GM21367 (cell line): ENCODE results near the gene NKAPD1.
"Not testable (repeated sequence)": the region's sequence is repeated elsewhere in the genome, so short reads cannot be mapped to it uniquely, and the experiment has no call there.

ENCODE experiments used
- ATAC-seq: cut with Tn5 transposase; IDR thresholded peaks from one replicate; pipeline ENCODE4 v1.9.1; 2021; ENCODE audit not compliant: unreplicated experiment

NKAPD1 gene

GRCh38 chr11:112073941-112074811 lies at the start of gene NKAPD1, which contains the start of gene PIH1D2:
Gene NKAPD1 (plus strand): TSS chr11:112074299. CDS start chr11:112075575, 1,276 bp downstream.
Gene PIH1D2 (minus strand): TSS chr11:112074017. CDS start chr11:112073174, 843 bp downstream.
- peak; percentile 78 for ATAC-seq

GRCh38 chr11:112024773-112025678 lies 49.1 kb upstream of the NKAPD1 start, which contains the start of gene DLAT:
Gene DLAT (plus strand): TSS chr11:112025408. CDS start chr11:112025473, 65 bp downstream.
- peak; percentile 69 for ATAC-seq

- peak; percentile 1 for ATAC-seq
Measured at GRCh38 chr11:112025707-112026106, 48.4 kb upstream of the NKAPD1 start.

- ATAC-seq = not testable (repeated sequence)
Measured at GRCh38 chr11:112026784-112027410, 47.2 kb upstream of the NKAPD1 start.

- ATAC-seq = no peak
Measured at GRCh38 chr11:112029460-112029859, 44.6 kb upstream of the NKAPD1 start.

GRCh38 chr11:112033902-112034301 lies 40.2 kb upstream of the NKAPD1 start:
- no peak for ATAC-seq

- no peak for ATAC-seq
Measured at GRCh38 chr11:112037527-112037926, 36.6 kb upstream of the NKAPD1 start.

- no peak for ATAC-seq
Measured at GRCh38 chr11:112042161-112042960, 31.7 kb upstream of the NKAPD1 start.

GRCh38 chr11:112042961-112043304 lies 31.2 kb upstream of the NKAPD1 start:
- ATAC-seq = no peak

GRCh38 chr11:112044961-112045360 lies 29.1 kb upstream of the NKAPD1 start:
- no peak for ATAC-seq

GRCh38 chr11:112046647-112047046 lies 27.5 kb upstream of the NKAPD1 start:
- ATAC-seq = not testable (repeated sequence)

GRCh38 chr11:112048256-112048655 lies 25.8 kb upstream of the NKAPD1 start:
- not testable (repeated sequence) for ATAC-seq

- ATAC-seq = no peak
Measured at GRCh38 chr11:112049777-112050176, 24.3 kb upstream of the NKAPD1 start.

GRCh38 chr11:112050721-112051120 lies 23.4 kb upstream of the NKAPD1 start:
- ATAC-seq = peak; percentile 88

- no peak for ATAC-seq
Measured at GRCh38 chr11:112051768-112052167, 22.3 kb upstream of the NKAPD1 start.

- ATAC-seq = no peak
Measured at GRCh38 chr11:112057170-112057569, 16.9 kb upstream of the NKAPD1 start.

- no peak for ATAC-seq
Measured at GRCh38 chr11:112058103-112058502, 16.0 kb upstream of the NKAPD1 start.

- no peak for ATAC-seq
Measured at GRCh38 chr11:112062923-112063322, 11.2 kb upstream of the NKAPD1 start.

- no peak for ATAC-seq
Measured at GRCh38 chr11:112082729-112083128, 8.6 kb downstream of the NKAPD1 start.

- ATAC-seq = peak; percentile 20
Measured at GRCh38 chr11:112085822-112086421, 11.8 kb downstream of the NKAPD1 start.
